ENCODE measurements around the gene YBX1. TPM values are rescaled to one million over a fixed set of nuclear protein-coding genes. Genes with fewer than 3 reads are reported as not detected.

Gene YBX1
- total RNA-seq, 1 experiment from 2014 or later: 1,116 TPM

- DNase-seq (ENCODE audit: low read depth): no peak
These were observed 52.2 kb downstream of the YBX1 start for GRCh38 chr1:42734201-42735035.

- no peak for DNase-seq (ENCODE audit: low read depth)
These were observed 52.8 kb downstream of the YBX1 start for GRCh38 chr1:42735056-42735455.

DNA sequence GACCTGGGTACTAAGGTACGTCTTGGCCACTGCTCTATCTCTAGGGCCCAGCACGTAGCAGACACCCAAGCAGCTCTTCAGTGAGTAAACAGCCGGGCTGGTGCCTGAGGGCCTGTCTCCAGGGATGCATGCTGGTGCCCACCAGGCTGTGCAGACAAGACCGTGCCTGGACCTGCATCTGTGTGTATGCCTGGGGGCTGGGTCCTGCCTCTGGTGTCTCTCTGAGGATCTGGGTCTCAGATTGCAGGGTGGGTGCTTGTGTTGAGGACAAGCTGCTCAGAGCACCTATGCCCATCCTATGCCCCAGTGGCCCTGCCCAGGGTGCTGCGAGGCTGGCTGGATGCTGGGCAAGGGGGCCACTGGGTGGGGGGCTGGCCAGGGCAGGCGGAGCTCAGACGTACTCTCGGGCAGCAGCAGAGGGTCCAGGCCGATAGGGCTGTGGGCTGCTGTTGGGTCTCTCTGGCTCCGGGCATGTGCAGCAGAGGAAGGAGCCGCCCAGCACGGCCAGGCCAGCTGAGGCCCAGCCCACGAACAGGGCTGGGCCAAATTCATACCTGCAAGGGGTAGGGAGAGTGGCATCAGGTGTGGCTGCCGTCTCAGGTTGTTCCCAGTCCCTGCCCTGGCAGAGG is 53.4 kb downstream of the YBX1 start:
- DNase-seq (ENCODE audit: low read depth): no peak

DNA sequence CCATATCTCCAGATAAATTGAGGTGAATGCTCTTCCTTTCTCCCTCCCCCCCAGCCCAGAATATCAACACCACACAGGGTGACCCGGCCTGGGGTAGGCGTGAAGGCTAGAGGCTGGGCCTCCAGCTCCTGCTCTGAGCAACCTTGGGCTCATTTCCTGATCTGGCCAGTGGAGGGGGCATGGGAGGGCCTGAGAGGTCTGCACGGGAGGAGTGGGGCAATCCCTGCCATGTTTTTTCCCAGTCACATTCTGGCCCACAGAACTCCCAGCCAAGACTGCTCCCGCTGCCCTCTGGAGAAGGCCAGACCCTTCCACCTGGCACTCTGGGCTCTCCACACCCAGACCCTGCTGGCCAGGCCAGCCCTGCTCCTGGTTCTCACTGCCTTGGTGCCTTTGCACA is 53.9 kb downstream of the YBX1 start:
- DNase-seq (ENCODE audit: low read depth): peak; percentile 14

- no peak for DNase-seq (ENCODE audit: low read depth)
These were observed 54.5 kb downstream of the YBX1 start for GRCh38 chr1:42736571-42737200.

DNA sequence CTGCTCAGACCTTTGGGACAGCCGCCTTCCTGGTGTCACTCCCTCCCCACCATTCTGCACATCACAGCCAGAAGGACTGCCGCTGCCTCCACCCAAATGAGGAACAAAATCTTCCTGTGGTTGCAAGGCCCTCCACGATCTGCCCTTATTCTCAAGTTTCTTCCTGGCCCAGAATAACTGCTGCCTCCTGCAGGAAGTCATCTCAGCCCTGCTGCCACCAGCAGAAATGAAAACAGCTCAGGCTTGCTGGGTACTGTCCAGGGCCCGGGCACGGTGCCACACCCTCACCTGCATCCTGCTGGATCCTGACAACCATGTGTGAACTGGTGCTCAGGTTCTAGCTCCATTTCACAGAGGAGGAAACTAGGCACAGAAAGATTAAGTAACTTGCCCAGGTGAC is 55.0 kb downstream of the YBX1 start:
- DNase-seq (ENCODE audit: low read depth): no peak

DNA sequence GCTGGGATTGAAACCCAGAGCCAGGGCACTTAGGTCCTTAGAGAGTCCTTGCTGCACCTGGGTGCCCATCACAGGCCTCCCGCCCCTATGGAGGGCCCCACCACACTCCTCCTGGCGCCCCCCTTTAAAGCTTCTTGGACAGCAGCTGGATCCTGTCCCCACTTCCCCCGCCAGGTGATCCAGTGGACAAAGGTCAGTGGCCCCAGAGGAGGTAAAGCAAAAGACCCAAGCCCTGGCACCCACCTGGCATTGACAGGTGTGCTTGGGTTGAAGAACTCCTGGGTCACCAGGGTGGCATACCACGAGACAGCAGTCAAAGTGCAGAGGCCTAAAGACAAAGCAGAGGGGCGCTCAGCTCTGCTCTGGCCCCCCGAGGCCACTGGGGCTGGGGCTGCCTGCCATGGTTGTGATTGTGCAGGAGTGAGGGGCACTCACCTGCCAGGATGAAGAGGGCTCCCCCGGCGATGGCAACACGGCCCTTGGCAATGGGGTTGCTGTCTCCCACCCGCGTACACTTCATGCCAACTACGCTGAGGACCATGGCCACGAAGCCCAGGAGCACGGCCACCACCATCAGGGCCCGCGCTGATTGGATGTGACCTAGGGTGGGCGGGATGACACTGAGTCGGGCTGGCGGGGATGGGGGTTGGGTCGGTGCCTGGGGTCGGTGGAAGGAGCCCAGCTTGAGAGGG is 55.9 kb downstream of the YBX1 start:
- DNase-seq (ENCODE audit: low read depth): no peak

DNA sequence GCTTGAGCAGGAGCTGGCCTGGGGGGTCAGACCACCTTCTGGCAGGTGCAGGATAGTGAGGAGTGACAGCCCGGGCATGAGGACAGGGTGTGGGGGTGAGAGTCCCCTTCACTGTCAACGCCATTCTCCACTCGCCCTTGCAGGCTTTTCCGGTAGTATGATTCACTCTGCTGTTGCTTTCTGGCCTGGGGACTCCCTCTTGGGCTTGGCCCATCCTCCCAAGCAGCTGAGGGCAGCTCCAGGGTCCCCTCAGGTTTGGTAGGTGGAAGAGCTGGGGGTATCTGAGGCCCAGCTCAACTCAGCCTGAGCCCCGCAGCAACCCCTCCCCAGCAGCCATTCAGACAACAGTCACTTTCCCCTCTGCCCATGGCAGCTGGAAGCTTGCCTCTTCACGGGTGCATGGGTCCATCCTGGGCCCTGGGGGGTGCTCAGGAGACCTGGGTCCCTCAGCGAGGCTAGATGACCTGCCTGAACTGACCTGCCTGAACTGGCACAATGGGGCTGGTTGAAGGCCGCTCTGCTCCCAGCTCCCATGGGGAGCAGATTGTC is 56.5 kb downstream of the YBX1 start:
- no peak for DNase-seq (ENCODE audit: low read depth)

- no peak for DNase-seq (ENCODE audit: low read depth)
These were observed 57.8 kb downstream of the YBX1 start, which contains the start of gene CLDN19 for GRCh38 chr1:42739753-42740700. Gene CLDN19, minus strand, starts transcription at chr1:42740236. Its CDS starts 173 bp downstream, at chr1:42740063.

- no peak for DNase-seq (ENCODE audit: low read depth)
These were observed 58.8 kb downstream of the YBX1 start for GRCh38 chr1:42740851-42741580.

- no peak for DNase-seq (ENCODE audit: low read depth)
These were observed 59.5 kb downstream of the YBX1 start for GRCh38 chr1:42741706-42742105.

DNA sequence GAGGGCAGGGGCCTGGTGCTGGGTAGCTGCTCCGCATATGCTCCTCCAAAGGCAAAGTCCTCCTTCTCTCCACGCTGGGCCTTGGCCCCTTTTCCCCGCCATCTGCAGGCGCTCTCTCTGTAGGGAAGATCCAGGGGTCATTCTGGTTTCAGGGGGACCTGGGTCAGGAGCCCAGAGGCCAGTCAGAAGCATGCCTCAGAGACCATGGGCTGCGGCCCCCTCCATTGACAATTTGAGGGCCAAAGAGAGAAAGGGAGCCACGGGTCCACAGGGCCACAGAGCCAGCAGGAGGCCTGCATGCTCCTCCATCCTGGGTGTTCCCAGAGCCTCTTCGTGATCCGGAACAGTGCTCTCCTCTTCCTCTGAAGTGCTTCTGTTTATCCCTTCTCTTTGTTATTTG is 59.9 kb downstream of the YBX1 start:
- no peak for DNase-seq (ENCODE audit: low read depth)

DNA sequence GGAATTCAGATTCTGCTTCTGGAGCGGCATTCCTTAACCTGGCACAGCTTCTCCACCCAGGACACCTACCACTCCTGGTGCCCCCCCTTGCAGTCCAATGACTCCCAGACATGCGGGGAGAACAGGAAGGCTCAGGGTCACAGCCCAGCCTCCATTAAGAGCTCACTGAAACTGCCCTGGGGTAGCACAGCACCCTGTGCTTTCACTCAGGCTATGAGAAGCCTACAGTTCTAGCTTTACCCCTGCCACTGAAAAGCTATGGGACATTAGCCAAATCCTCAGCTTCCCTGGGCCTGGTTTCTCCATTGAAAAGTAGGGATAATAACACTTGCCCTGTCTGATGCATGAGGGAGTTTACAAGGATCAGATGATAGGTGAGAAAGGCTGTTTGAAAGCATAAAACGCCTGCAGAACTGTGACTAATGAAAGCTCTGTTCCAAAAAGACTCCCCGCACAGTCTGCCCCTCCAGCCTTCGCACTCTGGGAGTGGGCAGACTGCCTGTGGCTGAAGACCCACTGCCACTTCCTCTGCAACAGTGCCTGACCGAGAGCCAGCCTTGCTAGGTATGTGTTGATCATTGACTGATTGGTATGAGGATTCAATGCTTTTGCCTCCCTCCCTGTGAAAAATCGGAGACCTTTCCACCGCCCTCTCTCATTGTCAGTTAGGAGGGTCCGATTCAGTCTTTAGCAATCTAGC is 60.5 kb downstream of the YBX1 start:
- DNase-seq (ENCODE audit: low read depth): no peak

- DNase-seq (ENCODE audit: low read depth): no peak
These were observed 61.3 kb downstream of the YBX1 start for GRCh38 chr1:42743317-42744147.

DNA sequence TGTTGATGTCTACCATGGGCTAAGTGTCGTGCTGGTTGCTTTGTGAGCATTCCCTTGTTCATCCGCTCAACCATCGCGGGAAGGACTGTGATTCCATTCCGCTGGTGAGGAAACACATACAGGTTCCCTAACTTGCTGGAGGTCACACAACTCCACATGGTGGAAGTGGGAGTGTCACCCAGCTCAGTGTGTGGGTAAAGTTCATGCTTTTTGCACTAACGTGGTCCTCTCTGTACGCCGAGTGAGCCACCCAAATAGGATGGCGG is 61.9 kb downstream of the YBX1 start:
- DNase-seq (ENCODE audit: low read depth): no peak

DNA sequence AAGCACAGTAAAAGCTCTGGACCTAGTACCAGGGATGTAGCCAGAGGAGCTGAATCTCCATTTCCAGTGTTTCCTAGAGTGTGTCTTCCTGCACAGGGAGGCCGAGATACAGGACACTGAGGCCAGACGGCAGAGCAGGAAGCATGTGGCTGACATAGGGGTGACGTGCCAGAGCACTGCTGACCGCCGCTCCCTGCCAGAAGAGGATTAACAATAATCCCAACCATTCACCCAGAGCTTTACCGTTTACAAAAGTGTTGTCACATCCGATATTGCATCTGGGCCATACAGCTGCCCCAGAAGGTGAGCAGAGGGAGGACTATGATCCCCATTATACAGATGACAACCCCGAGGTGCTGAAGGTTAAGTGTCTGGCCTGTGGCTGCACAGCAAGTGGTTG is 63.6 kb downstream of the YBX1 start:
- DNase-seq (ENCODE audit: low read depth): no peak

DNA sequence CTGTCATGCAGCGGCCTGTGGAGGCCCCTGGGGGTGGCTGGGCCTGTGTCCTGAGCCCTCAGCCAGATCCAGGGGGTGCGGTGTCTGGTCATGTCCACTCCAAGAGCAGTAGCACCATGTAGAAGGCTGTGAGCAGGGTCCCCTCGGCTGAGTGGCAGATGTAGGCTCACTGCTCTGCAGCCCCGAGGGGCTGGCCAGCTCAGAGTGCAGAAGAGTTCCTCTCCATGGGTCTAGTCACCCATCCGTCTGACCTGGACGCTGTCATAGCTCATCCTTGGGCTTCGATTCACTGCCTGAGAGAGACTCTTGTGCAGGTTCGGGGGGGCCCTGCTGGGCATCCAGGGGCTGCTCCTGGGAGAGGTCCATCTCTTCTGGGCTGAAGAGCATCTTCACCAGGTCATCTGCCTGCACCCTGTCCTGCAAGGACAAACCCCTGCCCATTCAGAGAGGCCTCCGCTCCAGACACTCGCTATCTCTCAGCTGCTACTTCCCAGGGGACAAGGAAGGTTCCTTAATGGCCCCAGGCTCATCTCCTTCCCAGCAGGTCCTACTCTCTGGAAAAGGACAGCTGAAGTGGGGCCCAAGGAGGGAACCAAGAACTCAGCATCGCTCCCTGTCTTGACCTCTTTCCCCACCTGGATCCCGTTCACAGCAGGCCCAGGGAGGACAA is 64.4 kb downstream of the YBX1 start:
- no peak for DNase-seq (ENCODE audit: low read depth)

DNA sequence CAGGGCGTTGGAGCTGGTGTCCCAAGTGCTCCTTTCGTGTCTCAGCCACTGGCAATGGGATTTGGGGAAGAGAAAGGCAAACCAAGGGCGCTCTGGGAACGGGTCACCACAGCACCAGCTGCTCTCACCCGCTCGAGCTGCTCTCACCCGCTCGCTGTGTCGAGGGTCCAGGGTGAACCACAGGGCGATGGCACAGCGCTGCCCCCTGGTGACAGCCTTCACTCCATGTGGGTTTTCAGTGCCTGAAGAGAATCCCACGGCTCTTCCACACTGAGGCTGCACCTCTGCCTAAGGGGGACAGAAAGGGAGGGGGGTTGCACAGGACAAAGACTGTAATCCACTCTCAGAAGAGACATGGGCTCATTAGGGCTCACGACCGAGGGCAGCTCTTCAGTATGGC is 64.9 kb downstream of the YBX1 start:
- DNase-seq (ENCODE audit: low read depth): no peak

Measured in LHCN-M2 (cell line).